Activated T-helper 1 cell treated with Interleukin-2 at 50 U/mL for 16 hours (primary cell): ENCODE measurements around the gene PAPPA.

Source experiments
- DNase-seq: peaks from one replicate; pipeline ENCODE4 v3.0.0-alpha.2; 2020; ENCODE audit warnings: low read depth

PAPPA gene

GRCh38 chr9:116275418-116276195, 122.0 kb downstream of the PAPPA start:
- DNase-seq, result no peak

- DNase-seq, result no peak
Measured at GRCh38 chr9:116276196-116276493, 122.6 kb downstream of the PAPPA start.

- DNase-seq, result no peak
Measured at GRCh38 chr9:116276651-116277121, 123.1 kb downstream of the PAPPA start.

- no peak for DNase-seq
Measured at GRCh38 chr9:116278326-116278725, 124.7 kb downstream of the PAPPA start.

- DNase-seq, result no peak
Measured at GRCh38 chr9:116279230-116279629, 125.6 kb downstream of the PAPPA start.

GRCh38 chr9:116280529-116280928, 126.9 kb downstream of the PAPPA start:
- DNase-seq, result no peak

- no peak for DNase-seq
Measured at GRCh38 chr9:116282597-116282996, 129.0 kb downstream of the PAPPA start.

- no peak for DNase-seq
Measured at GRCh38 chr9:116284518-116284917, 130.9 kb downstream of the PAPPA start.

GRCh38 chr9:116285320-116285719, 131.7 kb downstream of the PAPPA start:
- no peak for DNase-seq

GRCh38 chr9:116286297-116286696, 132.7 kb downstream of the PAPPA start:
- no peak for DNase-seq

- DNase-seq, result no peak
Measured at GRCh38 chr9:116287721-116288120, 134.1 kb downstream of the PAPPA start.

GRCh38 chr9:116288658-116289057, 135.1 kb downstream of the PAPPA start:
- DNase-seq, result no peak

- DNase-seq, result no peak
Measured at GRCh38 chr9:116297346-116297745, 143.8 kb downstream of the PAPPA start.

GRCh38 chr9:116298249-116298648, 144.7 kb downstream of the PAPPA start:
- DNase-seq, result no peak

- DNase-seq, result no peak
Measured at GRCh38 chr9:116298878-116299391, 145.3 kb downstream of the PAPPA start.

- DNase-seq, result no peak
Measured at GRCh38 chr9:116300360-116300870, 146.8 kb downstream of the PAPPA start.

GRCh38 chr9:116303270-116303669, 149.7 kb downstream of the PAPPA start:
- no peak for DNase-seq

GRCh38 chr9:116303886-116304538, 150.4 kb downstream of the PAPPA start:
- DNase-seq, result no peak

GRCh38 chr9:116304761-116305160, 151.2 kb downstream of the PAPPA start:
- no peak for DNase-seq

- DNase-seq, result no peak
Measured at GRCh38 chr9:116308076-116308475, 154.5 kb downstream of the PAPPA start.

- DNase-seq, result no peak
Measured at GRCh38 chr9:116309900-116310611, 156.5 kb downstream of the PAPPA start.

GRCh38 chr9:116312221-116312620, 158.6 kb downstream of the PAPPA start:
- DNase-seq, result no peak

GRCh38 chr9:116313638-116314037, 160.0 kb downstream of the PAPPA start:
- no peak for DNase-seq
